AG10803 (cell line): ENCODE results near the gene FAM228A.

Source experiments
- DNase-seq: peaks from one replicate; pipeline ENCODE4 v3.0.0; 2010; ENCODE audit warnings: low read depth
- H3K4me3 ChIP-seq: 2 replicates; pipeline ENCODE4 v1.5.1; 2011; ENCODE audit warnings: mild to moderate bottlenecking, low read length, control low read depth
- CTCF ChIP-seq: conservative IDR thresholded peaks from 2 replicates; pipeline ENCODE4 v1.5.1; 2011; ENCODE audit warnings: mild to moderate bottlenecking, low read length, control low read depth, inconsistent platforms

Gene FAM228A

GRCh38 chr2:24158131-24158530 is 16.7 kb upstream of the FAM228A start:
- TF ChIP-seq CTCF = no peak
- no peak for DNase-seq

GRCh38 chr2:24159708-24160107 is 15.1 kb upstream of the FAM228A start:
- no peak for DNase-seq
- H3K4me3 ChIP-seq = no peak overlapping the region
- no peak for TF ChIP-seq CTCF

More at GRCh38 chr2:24158131-24158530, 16.7 kb upstream of the FAM228A start:
- no peak overlapping the region for H3K4me3 ChIP-seq

- no peak for TF ChIP-seq CTCF
- DNase-seq = no peak
- H3K4me3 ChIP-seq = no peak overlapping the region
These were observed 14.1 kb upstream of the FAM228A start for GRCh38 chr2:24160761-24161160.

GRCh38 chr2:24162494-24162893 is 12.4 kb upstream of the FAM228A start:
- no peak for TF ChIP-seq CTCF
- H3K4me3 ChIP-seq = no peak overlapping the region
- DNase-seq = no peak

- H3K4me3 ChIP-seq = no peak overlapping the region
- DNase-seq = no peak
- no peak for TF ChIP-seq CTCF
These were observed 11.7 kb upstream of the FAM228A start for GRCh38 chr2:24163186-24163585.

GRCh38 chr2:24163601-24164000 is 11.3 kb upstream of the FAM228A start:
- DNase-seq = no peak
- TF ChIP-seq CTCF = no peak

GRCh38 chr2:24164416-24164973 is 10.4 kb upstream of the FAM228A start:
- no peak for DNase-seq
- peak; percentile 59 for TF ChIP-seq CTCF
- H3K4me3 ChIP-seq = no peak overlapping the region

More at GRCh38 chr2:24163601-24164000, 11.3 kb upstream of the FAM228A start:
- no peak overlapping the region for H3K4me3 ChIP-seq
